T-helper 17 cell (primary cell): Measurements from ENCODE around the gene FBXW9. TPM values are rescaled to one million over a fixed set of nuclear protein-coding genes. Genes with fewer than 3 reads are reported as not detected.
A peak's percentile ranks its signal among the peaks of the same experiment; 100 is the strongest.
"Not testable (repeated sequence)": the region's sequence is repeated elsewhere in the genome, so short reads cannot be mapped to it uniquely, and the experiment has no call there.

ENCODE experiments used
- ATAC-seq: fragments of 150-1000 bp; cut with Tn5 transposase; 2 replicates; pipeline ENCODE4 v1.10.0; 2021; ENCODE audit warnings: mild to moderate bottlenecking, moderate library complexity
- DNase-seq, 3 donors: peaks; one replicate each; pipeline versions ENCODE4 v3.0.0 to v3.0.0-alpha.2; 2020 to 2021
- H3K9me3 ChIP-seq: one replicate; pipeline ENCODE4 v1.7.0; 2013; ENCODE audit warnings: low read length, mild to moderate bottlenecking; ENCODE audit not compliant: control insufficient read depth, poor library complexity, severe bottlenecking
- H3K27ac Mint-ChIP-seq: one replicate; pipeline ENCODE4 v1.8.0; 2022; ENCODE audit warnings: mild to moderate bottlenecking, moderate library complexity, mixed read lengths
- H3K27me3 Mint-ChIP-seq: one replicate; pipeline ENCODE4 v1.8.0; 2022; ENCODE audit warnings: mixed read lengths
- H3K36me3 Mint-ChIP-seq: one replicate; pipeline ENCODE4 v1.8.0; 2022; ENCODE audit warnings: low read depth, mixed read lengths
- H3K4me1 Mint-ChIP-seq: one replicate; pipeline ENCODE4 v1.8.0; 2022; ENCODE audit warnings: mild to moderate bottlenecking, mixed read lengths
- H3K4me3 Mint-ChIP-seq: one replicate; pipeline ENCODE4 v1.8.0; 2022; ENCODE audit warnings: mild to moderate bottlenecking, moderate library complexity, mixed read lengths
- total RNA-seq, 4 donors: library from RNA in 2 of 4; stranded (reverse) in 2 of 4; gene quantifications; one replicate each; pipeline ENCODE4 v1.2.3 and lab custom pipeline; 2022 to 2026

Gene FBXW9
- total RNA-seq, 2 donors from 2014 or later, result 2.9 to 3.5 TPM

DNA sequence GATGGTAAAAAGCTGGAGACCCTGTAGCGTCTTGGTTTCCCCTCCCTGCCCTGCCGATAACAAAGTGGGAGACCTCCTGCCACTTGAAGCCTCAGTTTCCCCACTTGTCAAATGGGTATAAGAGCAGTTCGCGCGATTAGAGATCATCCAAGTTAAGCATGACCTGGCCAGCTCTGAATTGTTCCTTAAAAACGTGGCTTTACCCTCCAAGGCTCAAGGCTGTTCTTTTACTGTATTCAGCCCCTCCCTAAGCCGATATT is 26.9 kb upstream of the FBXW9 start:
- H3K36me3 Mint-ChIP-seq, result no peaks in the 10 kb centered on the region
- H3K27ac Mint-ChIP-seq, result peak overlapping the region; percentile 95
- no peaks in the 10 kb centered on the region for H3K27me3 Mint-ChIP-seq
- peak overlapping the region; percentile 96 for H3K4me3 Mint-ChIP-seq
- DNase-seq (no peak), ATAC-seq (no peak)
- no peaks in the 10 kb centered on the region for H3K9me3 ChIP-seq
- peaks cover 31% of the 10 kb centered on the region for H3K4me1 Mint-ChIP-seq

DNA sequence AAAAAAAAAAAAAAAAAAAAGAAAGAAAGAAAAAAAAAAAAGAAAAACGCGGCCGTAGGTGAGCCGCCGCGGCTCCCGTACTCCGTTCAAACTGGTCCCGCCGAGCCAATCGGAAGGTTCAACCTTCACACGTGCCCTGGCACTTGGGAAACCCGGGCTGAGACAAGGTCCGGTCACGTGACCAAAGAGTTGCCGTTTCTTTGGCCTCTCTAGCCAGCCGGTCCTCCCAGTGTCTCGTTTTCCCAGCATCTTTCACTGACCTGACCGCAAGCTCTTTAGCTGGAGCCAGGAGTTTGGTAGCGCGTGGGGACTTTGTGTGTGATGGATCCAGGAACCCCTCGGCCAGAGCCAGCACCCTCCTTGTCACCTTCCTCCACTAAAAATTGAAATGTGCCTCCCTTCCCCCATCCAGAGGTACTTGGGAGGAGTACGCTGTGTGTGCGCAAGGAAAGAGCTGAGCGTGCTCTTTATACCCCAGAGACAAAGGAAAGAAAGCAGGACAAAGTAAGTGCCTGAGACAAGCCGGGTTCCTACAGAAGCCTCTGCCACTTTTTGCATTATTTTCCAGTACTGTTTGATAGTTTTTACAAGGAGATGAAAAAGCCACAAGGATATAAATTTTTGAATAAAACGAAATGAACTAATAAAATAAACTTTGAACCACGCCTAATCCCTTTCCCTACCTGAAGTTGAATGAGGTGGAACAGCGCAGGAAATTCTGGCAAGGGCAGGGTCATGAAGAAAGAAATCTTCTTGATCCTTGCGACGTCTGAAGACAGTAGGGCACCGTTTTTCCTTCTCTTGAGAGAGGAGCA is 26.3 kb upstream of the FBXW9 start:
- Mint-ChIP-seq H3K4me3 (peak overlapping the region; percentile 96), H3K36me3 (no peaks in the 10 kb centered on the region)
- DNase-seq, result peak; percentile 86 to 89 (median 86)

DNA sequence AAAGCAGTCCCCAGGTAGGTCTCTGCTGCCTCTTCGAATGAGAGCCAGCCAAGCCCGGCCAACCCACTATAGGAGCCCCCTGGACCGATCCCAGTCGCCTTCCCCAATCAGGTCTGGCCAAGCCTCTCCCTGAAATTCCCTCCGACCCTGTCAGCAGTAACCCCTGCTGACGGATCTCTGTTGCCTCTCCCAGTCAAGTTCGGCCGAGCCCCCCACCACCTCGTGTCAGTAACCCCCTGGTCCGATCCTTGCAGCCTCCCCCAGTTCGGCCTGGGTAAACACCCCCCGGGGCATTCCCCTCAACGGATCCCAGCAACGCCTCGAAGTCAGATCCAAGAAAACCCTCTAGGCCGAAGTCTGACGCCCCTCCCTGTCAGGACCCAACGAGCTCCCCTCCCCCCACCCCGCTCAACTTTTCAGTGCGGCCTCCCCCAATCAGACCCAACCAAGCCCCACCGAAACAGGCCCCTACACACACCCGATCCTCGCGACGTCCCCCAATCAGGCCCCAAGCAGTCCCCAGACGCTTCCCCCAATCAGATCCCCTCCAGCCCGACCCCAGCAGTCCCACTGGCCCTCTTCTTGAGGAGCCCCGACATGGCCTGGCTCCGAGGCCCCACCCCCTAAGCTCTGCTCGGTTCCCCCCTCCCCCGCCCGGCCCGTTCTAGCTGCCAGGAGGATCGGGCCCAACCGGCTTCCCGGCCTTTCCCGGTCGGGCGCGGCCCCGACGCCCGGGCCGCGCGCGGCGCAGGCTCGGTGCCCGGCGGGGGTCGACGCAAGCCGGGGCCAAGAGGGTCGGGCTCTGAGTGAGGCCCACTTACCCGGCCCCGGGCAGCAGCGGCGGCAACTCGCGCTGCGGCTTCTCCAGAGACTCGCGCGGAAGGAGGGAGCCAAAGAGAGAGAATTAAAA is 25.5 kb upstream of the FBXW9 start:
- peak; percentile 52 for ATAC-seq
- Mint-ChIP-seq H3K4me1 (peaks cover 31% of the 10 kb centered on the region), H3K4me3 (peak overlapping the region; percentile 96), H3K27ac (peak overlapping the region; percentile 95), H3K27me3 (no peaks in the 10 kb centered on the region), H3K36me3 (no peaks in the 10 kb centered on the region)
- no peaks in the 10 kb centered on the region for H3K9me3 ChIP-seq
- peak in 2 of 3 donors; percentile 37 to 43 for DNase-seq

More for the DNA sequence above, 26.3 kb upstream of the FBXW9 start:
- no peaks in the 10 kb centered on the region for H3K27me3 Mint-ChIP-seq
- peak overlapping the region; percentile 95 for H3K27ac Mint-ChIP-seq
- H3K4me1 Mint-ChIP-seq, result peaks cover 31% of the 10 kb centered on the region
- H3K9me3 ChIP-seq, result no peaks in the 10 kb centered on the region
- peak; percentile 93 for ATAC-seq

DNA sequence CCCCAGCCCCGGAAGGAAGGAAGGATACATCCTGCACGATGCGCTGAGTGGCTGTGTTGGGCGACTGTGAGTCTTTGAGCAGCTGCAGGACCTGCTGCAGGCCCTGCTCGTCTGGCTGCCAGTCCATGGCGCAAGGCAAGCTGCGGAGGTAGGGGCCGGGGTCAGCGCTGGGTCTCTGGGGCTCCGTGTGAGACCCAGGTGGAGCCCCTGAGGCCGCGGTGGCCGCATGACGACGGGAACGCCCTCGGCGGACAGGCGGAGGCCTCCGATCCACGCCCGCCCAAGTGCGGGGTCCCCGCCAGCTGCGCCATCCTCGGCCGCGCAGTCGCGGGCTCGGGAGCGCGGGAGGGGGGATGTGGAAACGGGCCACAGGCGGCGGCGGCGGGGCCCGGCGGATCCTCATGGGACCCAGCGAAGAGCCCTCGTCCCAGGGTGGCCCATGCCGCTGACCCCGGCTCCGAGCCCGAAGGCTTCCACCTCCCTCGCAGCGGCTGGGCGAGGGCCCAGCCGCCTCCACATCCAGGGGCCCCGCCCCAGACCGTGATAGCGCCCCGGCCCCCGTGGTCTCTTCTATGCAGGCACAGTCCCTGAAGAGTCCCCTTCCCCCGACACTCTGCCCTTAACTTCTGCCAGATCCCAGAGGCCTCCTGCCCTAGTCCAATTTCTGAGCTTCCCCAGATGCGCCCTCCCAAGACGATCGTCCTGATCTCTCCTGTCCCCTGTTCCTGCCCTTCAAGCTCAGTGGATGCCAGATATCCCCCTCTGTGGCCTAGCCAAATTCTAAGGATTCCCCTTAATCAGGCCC is 24.6 kb upstream of the FBXW9 start:
- no peaks in the 10 kb centered on the region for H3K9me3 ChIP-seq
- H3K27ac Mint-ChIP-seq, result peak overlapping the region; percentile 95
- peak overlapping the region; percentile 96 for H3K4me3 Mint-ChIP-seq
- ATAC-seq (no peak), DNase-seq (no peak)
- peaks cover 2% of the 10 kb centered on the region for H3K36me3 Mint-ChIP-seq
- H3K4me1 Mint-ChIP-seq, result peaks cover 28% of the 10 kb centered on the region
- no peaks in the 10 kb centered on the region for H3K27me3 Mint-ChIP-seq

DNA sequence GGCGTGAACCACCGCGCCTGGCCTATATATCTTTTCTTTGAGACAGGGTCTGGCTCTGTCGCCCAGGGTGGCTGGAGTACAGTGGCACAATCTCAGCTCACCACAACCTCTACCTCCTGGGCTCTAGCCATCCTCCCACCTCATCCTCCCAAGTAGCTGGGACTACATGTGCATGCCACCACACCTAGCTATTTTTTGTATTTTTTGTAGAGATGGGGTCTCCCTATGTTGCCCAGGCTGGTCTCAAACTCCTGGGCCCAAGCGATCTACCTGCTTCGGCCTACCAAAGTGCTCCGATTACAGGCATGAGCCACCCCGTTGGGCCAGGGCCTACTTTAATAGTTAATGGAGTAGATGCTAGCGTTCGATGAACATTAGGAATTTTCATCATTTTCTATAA is 23.9 kb upstream of the FBXW9 start:
- H3K27ac Mint-ChIP-seq, result peak overlapping the region; percentile 95
- ATAC-seq (no peak), DNase-seq (no peak)
- H3K27me3 Mint-ChIP-seq, result no peaks in the 10 kb centered on the region
- H3K4me1 Mint-ChIP-seq, result peaks cover 28% of the 10 kb centered on the region
- H3K9me3 ChIP-seq, result no peaks in the 10 kb centered on the region
- peaks cover 2% of the 10 kb centered on the region for H3K36me3 Mint-ChIP-seq
- peak overlapping the region; percentile 88 for H3K4me3 Mint-ChIP-seq

DNA sequence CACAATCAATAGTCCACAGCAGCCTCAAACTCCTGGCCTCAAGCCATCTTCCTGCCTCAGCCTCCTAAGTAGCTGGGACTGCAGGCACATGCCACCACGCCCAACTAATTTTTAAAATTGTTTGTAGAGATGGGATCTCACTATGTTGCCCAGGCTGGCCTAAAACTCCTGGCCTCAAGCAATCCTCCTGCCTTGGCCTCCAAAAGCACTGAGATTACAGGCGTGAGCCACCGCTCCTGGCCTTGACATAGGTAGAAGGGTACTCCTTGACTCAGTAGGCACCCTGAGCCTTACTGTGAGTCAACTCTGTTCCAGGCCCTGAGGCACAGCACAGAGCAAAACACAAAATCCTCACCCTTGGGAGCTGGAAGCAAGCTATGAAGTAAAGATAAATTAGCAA is 19.5 kb upstream of the FBXW9 start:
- H3K36me3 Mint-ChIP-seq, result peaks cover 3% of the 10 kb centered on the region
- H3K27ac Mint-ChIP-seq, result no peak overlapping the region
- H3K27me3 Mint-ChIP-seq, result no peaks in the 10 kb centered on the region

DNA sequence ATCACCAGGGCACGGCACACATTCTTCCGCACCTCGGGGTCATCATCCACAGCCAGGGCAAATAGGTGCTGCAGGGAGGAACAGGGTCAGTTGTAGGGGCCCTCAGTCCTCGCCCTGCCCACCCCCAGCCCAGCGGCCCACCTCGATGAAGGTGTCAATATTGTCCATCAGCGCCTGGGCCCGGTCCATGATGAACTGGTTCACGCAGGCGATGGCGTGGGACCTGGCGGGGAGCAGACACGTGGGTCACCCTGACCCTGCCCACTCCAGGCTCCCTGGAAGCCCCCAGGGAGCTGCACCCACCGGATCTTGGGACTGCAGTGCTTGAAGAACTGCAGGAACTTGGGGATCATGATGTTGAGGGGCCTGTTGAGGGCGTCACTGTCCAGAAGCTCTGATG is 18.7 kb upstream of the FBXW9 start:
- no peak for ATAC-seq
- H3K36me3 Mint-ChIP-seq, result peaks cover 3% of the 10 kb centered on the region
- no peaks in the 10 kb centered on the region for H3K9me3 ChIP-seq
- no peak for DNase-seq
- no peak overlapping the region for H3K27ac Mint-ChIP-seq
- no peaks in the 10 kb centered on the region for H3K27me3 Mint-ChIP-seq
- H3K4me1 Mint-ChIP-seq, result no peaks in the 10 kb centered on the region
- no peak overlapping the region for H3K4me3 Mint-ChIP-seq

More for the DNA sequence above, 19.5 kb upstream of the FBXW9 start:
- Mint-ChIP-seq H3K4me1 (peaks cover 5% of the 10 kb centered on the region), H3K4me3 (no peak overlapping the region)
- ATAC-seq, result no peak
- DNase-seq, result no peak
- no peaks in the 10 kb centered on the region for H3K9me3 ChIP-seq

DNA sequence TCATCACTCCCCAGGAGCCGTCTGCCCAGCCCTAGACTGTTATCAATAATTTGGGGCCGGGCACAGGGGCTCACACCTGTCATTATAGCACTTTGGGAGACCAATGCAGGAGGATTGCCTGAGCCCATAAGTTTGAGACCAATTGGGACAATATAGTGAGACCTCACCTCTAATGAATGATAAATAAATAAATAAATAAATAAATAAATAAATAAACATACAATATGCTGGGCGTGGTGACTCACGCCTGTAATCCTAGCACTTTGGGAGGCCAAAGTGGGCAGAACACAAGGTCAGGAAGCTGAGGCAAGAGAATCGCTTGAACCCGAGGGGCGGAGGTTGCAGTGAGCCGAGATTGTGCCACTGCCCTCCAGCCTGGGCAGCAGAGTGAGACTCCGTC is 16.9 kb upstream of the FBXW9 start:
- H3K4me1 Mint-ChIP-seq, H3K4me3 Mint-ChIP-seq, ATAC-seq, H3K9me3 ChIP-seq, DNase-seq, H3K27ac Mint-ChIP-seq, H3K36me3 Mint-ChIP-seq, H3K27me3 Mint-ChIP-seq: not testable (repeated sequence)

DNA sequence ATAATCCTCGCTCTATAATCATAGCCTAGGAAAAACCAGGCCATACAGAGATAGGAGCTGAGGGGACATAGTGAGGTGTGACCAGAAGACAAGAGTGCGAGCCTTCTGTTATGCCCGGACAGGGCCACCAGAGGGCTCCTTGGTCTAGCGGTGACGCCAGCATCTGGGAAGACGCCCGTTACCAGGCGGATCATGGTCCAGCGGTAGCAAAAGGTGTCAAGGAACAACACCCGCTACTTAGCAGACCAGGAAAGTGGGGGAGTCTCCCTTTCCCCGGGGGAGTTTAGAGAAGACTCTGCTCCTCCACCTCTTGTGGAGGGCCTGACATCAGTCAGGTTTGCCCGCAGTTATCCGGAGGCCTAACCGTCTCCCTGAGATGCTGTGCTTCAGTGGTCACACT is 15.6 kb upstream of the FBXW9 start:
- ATAC-seq, H3K4me3 Mint-ChIP-seq, H3K4me1 Mint-ChIP-seq, H3K9me3 ChIP-seq, DNase-seq, H3K36me3 Mint-ChIP-seq, H3K27me3 Mint-ChIP-seq, H3K27ac Mint-ChIP-seq: not testable (repeated sequence)

DNA sequence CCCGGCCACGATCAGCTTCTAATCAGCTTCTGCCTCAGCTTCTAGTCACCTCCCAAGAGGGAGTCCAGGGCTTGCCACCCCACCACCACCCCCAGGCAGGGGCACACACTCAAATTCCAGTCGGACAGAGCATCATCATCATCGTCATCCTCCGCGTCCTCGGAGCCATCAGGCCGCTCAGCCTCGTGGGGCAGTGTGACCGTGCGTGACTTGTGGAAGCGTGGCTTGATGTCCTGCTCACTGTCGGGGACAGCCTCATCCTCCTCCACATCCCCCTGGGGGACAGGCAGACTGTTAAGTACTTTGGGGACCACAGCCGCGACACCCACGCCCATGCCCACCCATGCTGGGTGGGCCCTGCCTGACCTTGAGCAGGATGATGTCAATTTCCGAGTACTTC is 14.8 kb upstream of the FBXW9 start:
- H3K9me3 ChIP-seq, result no peaks in the 10 kb centered on the region
- ATAC-seq (no peak), DNase-seq (no peak)
- Mint-ChIP-seq H3K27ac (no peak overlapping the region), H3K27me3 (no peaks in the 10 kb centered on the region), H3K4me3 (no peak overlapping the region), H3K4me1 (no peaks in the 10 kb centered on the region), H3K36me3 (peaks cover 2% of the 10 kb centered on the region)

DNA sequence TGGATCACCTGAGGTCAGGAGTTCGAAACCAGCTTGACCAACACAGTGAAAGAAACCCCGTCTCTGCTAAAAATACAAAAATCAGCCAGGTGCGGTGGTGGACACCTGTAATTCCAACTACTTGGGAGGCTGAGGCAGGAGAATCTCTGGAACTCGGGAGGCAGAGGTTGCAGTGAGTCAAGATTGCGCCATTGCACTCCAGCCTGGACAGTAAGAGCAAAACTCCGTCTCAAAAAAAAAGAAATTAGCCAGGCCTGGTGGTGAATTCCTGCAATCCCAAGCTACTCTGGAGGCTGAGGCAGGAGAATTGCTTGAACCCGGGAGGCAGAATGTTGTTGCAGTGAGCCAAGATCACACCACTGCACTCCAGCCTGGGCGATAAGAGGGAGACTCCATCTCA is 12.2 kb upstream of the FBXW9 start:
- Mint-ChIP-seq H3K4me3 (no peak overlapping the region), H3K27me3 (no peaks in the 10 kb centered on the region), H3K4me1 (no peaks in the 10 kb centered on the region), H3K36me3 (peaks cover 4% of the 10 kb centered on the region), H3K27ac (no peak overlapping the region)
- ATAC-seq (no peak), DNase-seq (no peak)
- no peaks in the 10 kb centered on the region for H3K9me3 ChIP-seq

DNA sequence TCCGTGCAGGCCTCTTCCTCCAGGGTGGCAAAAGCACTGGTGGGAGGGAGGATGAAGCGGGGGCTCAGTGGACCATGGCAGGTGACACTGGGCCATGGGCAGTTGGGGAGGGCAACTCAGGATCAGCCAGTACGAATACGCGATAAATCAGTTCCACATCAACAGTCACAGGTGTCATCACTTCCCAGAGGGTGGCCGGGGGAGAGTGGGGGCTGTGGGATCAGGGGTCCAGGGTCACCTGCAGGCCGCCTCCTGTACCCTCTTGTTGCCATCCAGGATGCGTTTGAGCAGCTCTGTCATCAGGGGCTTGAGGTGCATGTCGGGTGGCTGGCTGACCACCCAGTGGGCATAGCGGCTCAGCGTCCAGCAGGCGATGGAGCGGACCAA is 9.9 kb upstream of the FBXW9 start:
- no peak overlapping the region for H3K4me3 Mint-ChIP-seq
- no peak for ATAC-seq
- H3K36me3 Mint-ChIP-seq, result peaks cover 5% of the 10 kb centered on the region
- H3K27me3 Mint-ChIP-seq, result no peaks in the 10 kb centered on the region
- H3K9me3 ChIP-seq, result no peaks in the 10 kb centered on the region
- H3K4me1 Mint-ChIP-seq, result no peaks in the 10 kb centered on the region
- DNase-seq, result no peak
- no peak overlapping the region for H3K27ac Mint-ChIP-seq

DNA sequence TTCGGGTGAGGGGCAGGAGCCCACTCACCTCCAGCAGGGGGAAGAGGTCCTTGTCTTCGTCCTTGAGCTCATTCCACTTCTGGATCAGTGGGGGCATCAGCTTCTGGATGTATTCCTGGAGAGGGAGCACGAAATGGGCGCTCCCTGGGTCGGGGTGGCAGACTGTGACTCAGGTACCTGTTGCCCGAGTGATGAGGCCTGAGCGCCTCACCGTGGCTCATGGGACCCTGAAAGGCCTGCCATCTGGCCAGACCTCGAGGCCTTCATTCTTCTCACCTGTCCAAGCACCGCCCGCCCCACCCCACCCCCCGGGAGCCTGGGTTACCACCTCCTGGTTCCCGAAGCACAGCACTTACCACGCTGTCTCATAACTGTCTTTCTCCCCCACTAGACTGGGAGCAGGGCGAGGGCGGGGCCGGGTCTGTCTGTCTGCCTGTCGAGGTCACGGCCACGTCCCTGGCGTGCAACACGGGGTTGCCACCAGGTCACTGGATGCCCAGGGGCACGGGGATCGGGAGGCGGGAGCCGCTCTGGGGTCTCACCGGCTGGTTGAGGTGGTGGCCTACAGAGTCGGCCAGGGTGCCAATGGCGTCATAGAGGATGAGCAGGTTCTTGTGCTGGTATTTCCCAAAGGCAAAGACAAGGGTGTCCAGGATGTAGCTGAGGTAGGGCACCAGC is 9.4 kb upstream of the FBXW9 start:
- ATAC-seq (no peak), DNase-seq (no peak)
- no peak overlapping the region for H3K4me3 Mint-ChIP-seq

More for the DNA sequence above, 9.4 kb upstream of the FBXW9 start:
- Mint-ChIP-seq H3K36me3 (peaks cover 5% of the 10 kb centered on the region), H3K27me3 (no peaks in the 10 kb centered on the region), H3K4me1 (no peaks in the 10 kb centered on the region), H3K27ac (no peak overlapping the region)
- no peaks in the 10 kb centered on the region for H3K9me3 ChIP-seq
